Upper lobe of left lung (tissue), 6 donors: Measurements from ENCODE around the gene TMEM250. TPM values are rescaled to one million over a fixed set of nuclear protein-coding genes. Genes with fewer than 3 reads are reported as not detected.
A peak's percentile ranks its signal among the peaks of the same experiment; 100 is the strongest.

Experiments used
- ATAC-seq, 2 donors: fragments of 200-7000 bp; cut with Tn5 transposase; one replicate each; pipeline ENCODE4 v1.9.1; 2022; ENCODE audit warnings: mild to moderate bottlenecking in 2 of 2, moderate library complexity in 2 of 2; ENCODE audit not compliant: low FRiP score in 2 of 2
- DNase-seq, 2 donors: peaks; one replicate each; pipeline ENCODE4 v3.0.0-alpha.2; 2019 to 2020
- H3K27ac ChIP-seq, 4 donors: fragments of 200-600 bp; sonication (generic); one replicate each; pipeline ENCODE4 v1.5.1; 2016 to 2019
- H3K27me3 ChIP-seq, 4 donors: fragments of 200-600 bp; sonication (generic); one replicate each; pipeline ENCODE4 v1.5.1; 2017 to 2019
- H3K36me3 ChIP-seq, 4 donors: fragments of 200-600 bp; sonication (generic); one replicate each; pipeline ENCODE4 v1.5.1; 2016 to 2019
- H3K4me1 ChIP-seq, 4 donors: fragments of 200-600 bp; sonication (generic); one replicate each; pipeline ENCODE4 v1.5.1; 2018 to 2019
- H3K4me3 ChIP-seq, 4 donors: fragments of 200-600 bp; sonication (generic); one replicate each; pipeline ENCODE4 v1.5.1; 2017 to 2019; ENCODE audit warnings: mild to moderate bottlenecking in 2 of 4, moderate library complexity in 1 of 4
- H3K9me3 ChIP-seq, 4 donors: fragments of 200-600 bp; sonication (generic); one replicate each; pipeline ENCODE4 v1.5.1; 2018 to 2019
- EP300 ChIP-seq, 4 donors: sonication (generic); formaldehyde crosslinking; IDR thresholded peaks; one replicate each; pipeline ENCODE4 v1.5.1; 2017; ENCODE audit warnings: antibody characterized with exemption in 4 of 4, control low read depth in 2 of 4
- POLR2A ChIP-seq, 4 donors: fragments of 450-650 bp; IDR thresholded peaks; one replicate each; pipeline ENCODE4 v1.5.1; 2016 to 2017; ENCODE audit warnings: antibody characterized with exemption in 4 of 4, mild to moderate bottlenecking in 2 of 4
- POLR2AphosphoS5 ChIP-seq, 2 donors: sonication (generic); formaldehyde crosslinking; IDR thresholded peaks; one replicate each; pipeline ENCODE4 v1.5.1; 2017; ENCODE audit warnings: antibody characterized with exemption in 2 of 2
- WGBS, 2 donors: methylation state at CpG; one replicate each; pipeline ENCODE4 v1.1.5; 2017 to 2018; 5-methylcytosine and 5-hydroxymethylcytosine counted together
- total RNA-seq, 6 donors: library from RNA; depleted of rRNA in 4 of 6; stranded (reverse); fragments of >200 nt in 4 of 6; gene quantifications; one replicate each; pipeline versions ENCODE4 v1.1.0 to v1.2.1, GENCODE V29; 2016 to 2021
- TF ChIP-seq, protein P1 (sequence below), 6 experiments: fragments of 450-650 bp in 4 of 6; fragments of 200-600 bp in 2 of 6; sonication (generic) in 2 of 6; IDR thresholded peaks; one replicate each; pipeline ENCODE4 v1.5.1; 2016 to 2019; ENCODE audit warnings: antibody characterized with exemption in 6 of 6
- donor health status: DM: no; HTN: no; CAD: no; lungs with moderate emphysema.
- donor health status: DM: no; HTN: yes; CAD: no; lungs with severe emphysema.

Gene TMEM250
- total RNA-seq, 6 donors from 2014 or later = 37.6 to 49.6 (median 38.4) TPM

DNA sequence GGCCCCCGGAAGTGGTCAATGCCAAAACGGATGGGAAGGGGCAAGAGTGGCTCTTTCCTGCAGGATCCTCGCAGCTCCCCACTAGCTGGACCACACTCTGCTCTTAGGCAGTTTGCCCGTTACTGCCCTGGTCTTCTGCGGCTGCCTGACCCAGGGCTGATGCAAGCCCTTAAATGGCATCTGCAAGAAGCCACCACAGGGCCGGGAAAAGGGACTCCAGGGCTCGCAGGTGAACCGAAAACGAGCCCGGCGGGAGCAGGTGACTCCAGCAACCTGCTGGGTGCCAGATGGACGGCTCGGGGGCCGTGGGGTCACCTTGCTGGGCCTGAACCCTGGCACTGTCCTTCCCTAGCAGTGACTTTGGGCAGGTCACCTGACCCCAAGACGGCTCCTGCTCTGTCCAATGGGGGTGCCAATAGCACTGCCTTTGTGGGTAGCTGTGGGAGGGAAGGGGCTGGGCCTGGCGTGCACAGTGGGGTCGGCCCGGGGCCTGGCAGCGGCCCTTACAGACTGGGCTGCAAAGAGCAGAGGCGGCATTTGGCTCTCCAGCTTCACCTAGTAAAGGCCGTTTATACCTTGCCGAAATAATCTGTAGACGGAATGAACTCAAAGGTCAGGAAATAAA lies 1.3 kb downstream of the TMEM250 start:
- no peak for ATAC-seq
- H3K36me3 ChIP-seq = peaks cover 0 to 24% (median 19%) of the 10 kb centered on the region in 4 donors
- TF ChIP-seq, protein P1, sequence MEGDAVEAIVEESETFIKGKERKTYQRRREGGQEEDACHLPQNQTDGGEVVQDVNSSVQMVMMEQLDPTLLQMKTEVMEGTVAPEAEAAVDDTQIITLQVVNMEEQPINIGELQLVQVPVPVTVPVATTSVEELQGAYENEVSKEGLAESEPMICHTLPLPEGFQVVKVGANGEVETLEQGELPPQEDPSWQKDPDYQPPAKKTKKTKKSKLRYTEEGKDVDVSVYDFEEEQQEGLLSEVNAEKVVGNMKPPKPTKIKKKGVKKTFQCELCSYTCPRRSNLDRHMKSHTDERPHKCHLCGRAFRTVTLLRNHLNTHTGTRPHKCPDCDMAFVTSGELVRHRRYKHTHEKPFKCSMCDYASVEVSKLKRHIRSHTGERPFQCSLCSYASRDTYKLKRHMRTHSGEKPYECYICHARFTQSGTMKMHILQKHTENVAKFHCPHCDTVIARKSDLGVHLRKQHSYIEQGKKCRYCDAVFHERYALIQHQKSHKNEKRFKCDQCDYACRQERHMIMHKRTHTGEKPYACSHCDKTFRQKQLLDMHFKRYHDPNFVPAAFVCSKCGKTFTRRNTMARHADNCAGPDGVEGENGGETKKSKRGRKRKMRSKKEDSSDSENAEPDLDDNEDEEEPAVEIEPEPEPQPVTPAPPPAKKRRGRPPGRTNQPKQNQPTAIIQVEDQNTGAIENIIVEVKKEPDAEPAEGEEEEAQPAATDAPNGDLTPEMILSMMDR (IDR thresholded peaks at IDR 0.05) = no peak
- TF ChIP-seq POLR2A (IDR thresholded peaks at IDR 0.05) (no peak), EP300 (IDR thresholded peaks at IDR 0.05) (no peak), POLR2AphosphoS5 (IDR thresholded peaks at IDR 0.05) (no peak)
- no peaks in the 10 kb centered on the region for H3K27me3 ChIP-seq
- H3K9me3 ChIP-seq = no peaks in the 10 kb centered on the region
- peaks cover 16 to 31% (median 18%) of the 10 kb centered on the region in 4 donors for H3K4me1 ChIP-seq
- H3K27ac ChIP-seq = peak overlapping the region; percentile 87 to 96 (median 94)
- DNase-seq = peak in 1 of 2 donors; percentile 80
- peak overlapping the region; percentile 87 to 99 (median 97) for H3K4me3 ChIP-seq
- 35 to 50% methylated on average over 11 to 23 of the region's 23 CpGs for WGBS, 2 donors

DNA sequence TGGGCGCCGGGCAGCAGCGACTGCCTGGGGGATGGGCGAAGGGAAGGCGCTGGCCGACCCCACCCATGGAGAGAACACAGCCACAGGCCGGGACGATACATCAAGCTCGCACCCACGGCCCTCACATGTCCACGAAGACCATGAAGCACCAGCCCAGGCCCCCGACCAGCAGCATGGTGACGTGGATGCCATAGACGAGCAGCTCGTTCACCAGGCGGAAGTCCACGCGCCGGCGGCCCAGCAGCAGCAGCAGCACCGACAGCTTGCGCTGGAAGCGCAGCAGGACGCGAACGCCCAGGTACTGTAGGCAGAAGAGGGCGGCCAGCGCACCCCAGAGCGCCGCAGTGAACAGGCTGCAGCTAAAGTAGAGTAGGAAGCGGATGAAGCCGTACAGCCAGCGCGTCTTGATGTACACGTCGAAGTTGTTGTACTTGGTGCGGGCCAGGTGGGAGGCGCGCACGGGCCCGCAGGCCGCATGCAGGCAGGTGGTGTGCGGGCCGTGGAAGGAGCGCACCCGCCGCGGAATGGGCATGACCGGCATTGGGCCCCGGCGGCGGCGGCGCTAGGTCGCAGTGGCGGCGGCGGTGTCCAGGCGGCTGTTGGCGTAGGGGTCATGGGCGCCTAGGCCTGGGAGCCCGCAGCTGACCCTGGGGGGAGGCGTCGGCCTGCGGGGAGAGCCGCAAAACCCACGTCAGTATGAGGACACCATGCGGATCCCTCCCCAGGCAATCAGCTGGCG lies 2.1 kb downstream of the TMEM250 start:
- Histone ChIP-seq H3K27me3 (no peaks in the 10 kb centered on the region), H3K9me3 (no peaks in the 10 kb centered on the region), H3K4me3 (no peak overlapping the region), H3K36me3 (peaks cover 0 to 24% (median 19%) of the 10 kb centered on the region in 4 donors), H3K4me1 (peaks cover 16 to 31% (median 18%) of the 10 kb centered on the region in 4 donors), H3K27ac (peak overlapping the region in 3 of 4 donors; percentile 87 to 95 (median 92))
- TF ChIP-seq POLR2AphosphoS5 (IDR thresholded peaks at IDR 0.05) (no peak), POLR2A (IDR thresholded peaks at IDR 0.05) (no peak), EP300 (IDR thresholded peaks at IDR 0.05) (no peak)
- TF ChIP-seq, protein P1 (IDR thresholded peaks at IDR 0.05) = no peak
- ATAC-seq = no peak
- WGBS, 2 donors = 96 to 97% methylated on average over 57 to 69 of the region's 69 CpGs
- DNase-seq = peak in 1 of 2 donors; percentile 85

DNA sequence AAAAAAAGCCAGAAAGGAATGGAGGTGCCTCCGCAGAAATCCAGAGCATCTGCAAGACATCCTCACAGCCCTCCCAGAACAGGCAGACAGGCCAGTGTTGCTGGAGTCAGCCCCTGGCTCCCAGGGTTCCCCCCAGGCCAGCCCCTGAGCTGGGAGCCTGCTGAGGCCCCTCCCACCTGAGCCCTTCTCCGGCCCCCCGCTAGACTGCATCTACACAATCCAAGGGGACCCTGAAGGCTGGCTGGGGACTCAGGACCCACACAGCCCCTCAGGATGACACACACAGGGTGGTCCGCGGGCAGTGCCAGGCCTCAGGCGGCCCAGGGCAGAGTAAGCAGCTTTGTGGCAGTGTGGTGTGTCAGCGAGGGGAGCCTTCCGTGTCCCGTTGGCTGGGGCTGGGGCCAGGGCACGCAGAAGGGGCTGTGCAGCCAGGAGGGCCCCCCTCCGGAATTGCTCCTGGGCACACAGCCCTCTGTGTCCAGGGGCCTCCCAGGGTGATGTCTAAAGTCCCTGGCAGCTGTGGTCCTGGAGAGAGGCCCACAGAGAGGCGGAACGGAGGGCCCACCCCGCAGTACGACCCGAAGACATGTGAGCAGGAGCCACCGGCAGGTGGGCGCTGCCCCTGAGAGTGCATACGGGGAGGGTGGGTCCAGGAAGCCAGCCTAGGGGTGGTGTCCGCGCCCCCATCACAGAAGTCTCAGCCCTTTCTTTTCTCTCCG lies 2.9 kb downstream of the TMEM250 start:
- WGBS, 2 donors = 90 to 98% methylated on average over 15 to 22 of the region's 22 CpGs

DNA sequence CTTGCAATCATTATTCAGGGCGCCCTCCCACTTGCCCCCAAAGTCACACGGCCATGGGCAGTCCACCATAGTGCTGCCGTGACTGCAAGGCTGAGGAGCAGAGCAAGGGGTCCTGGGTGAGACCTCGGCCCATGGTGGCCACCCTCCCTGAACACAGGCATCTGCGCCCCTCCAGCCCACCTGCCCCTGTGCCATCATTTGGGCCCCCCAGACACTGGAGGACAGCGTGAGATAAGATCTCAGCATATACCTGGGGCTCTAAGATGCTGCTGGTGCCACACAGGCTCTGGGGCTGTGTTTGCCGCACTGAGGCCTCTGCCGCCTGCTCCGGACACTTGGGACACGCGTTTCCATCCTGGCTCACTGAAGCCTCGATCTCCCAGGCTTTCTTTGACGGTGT lies 3.5 kb downstream of the TMEM250 start:
- TF ChIP-seq POLR2A (IDR thresholded peaks at IDR 0.05) = no peak
- TF ChIP-seq EP300 (IDR thresholded peaks at IDR 0.05) = no peak
- TF ChIP-seq, protein P1 (IDR thresholded peaks at IDR 0.05) = no peak
- no peak for TF ChIP-seq POLR2AphosphoS5 (IDR thresholded peaks at IDR 0.05)
- H3K4me1 ChIP-seq = peaks cover 23 to 38% (median 26%) of the 10 kb centered on the region in 4 donors
- no peak overlapping the region for H3K27ac ChIP-seq
- H3K36me3 ChIP-seq = peaks cover 0 to 24% (median 19%) of the 10 kb centered on the region in 4 donors
- ATAC-seq (no peak), DNase-seq (peak in 1 of 2 donors; percentile 52)
- H3K9me3 ChIP-seq = no peaks in the 10 kb centered on the region
- 93 to 95% methylated on average over 12 to 13 of the region's 13 CpGs for WGBS, 2 donors
- H3K27me3 ChIP-seq = no peaks in the 10 kb centered on the region
- no peak overlapping the region for H3K4me3 ChIP-seq

More for the DNA sequence above, 2.9 kb downstream of the TMEM250 start:
- Histone ChIP-seq H3K9me3 (no peaks in the 10 kb centered on the region), H3K4me1 (peaks cover 17 to 35% (median 20%) of the 10 kb centered on the region in 4 donors), H3K27me3 (no peaks in the 10 kb centered on the region), H3K36me3 (peaks cover 0 to 24% (median 19%) of the 10 kb centered on the region in 4 donors), H3K27ac (no peak overlapping the region), H3K4me3 (no peak overlapping the region)
- ATAC-seq = no peak
- peak in 1 of 2 donors; percentile 64 for DNase-seq
- TF ChIP-seq POLR2A (IDR thresholded peaks at IDR 0.05) (no peak), EP300 (IDR thresholded peaks at IDR 0.05) (no peak), POLR2AphosphoS5 (IDR thresholded peaks at IDR 0.05) (no peak)

DNA sequence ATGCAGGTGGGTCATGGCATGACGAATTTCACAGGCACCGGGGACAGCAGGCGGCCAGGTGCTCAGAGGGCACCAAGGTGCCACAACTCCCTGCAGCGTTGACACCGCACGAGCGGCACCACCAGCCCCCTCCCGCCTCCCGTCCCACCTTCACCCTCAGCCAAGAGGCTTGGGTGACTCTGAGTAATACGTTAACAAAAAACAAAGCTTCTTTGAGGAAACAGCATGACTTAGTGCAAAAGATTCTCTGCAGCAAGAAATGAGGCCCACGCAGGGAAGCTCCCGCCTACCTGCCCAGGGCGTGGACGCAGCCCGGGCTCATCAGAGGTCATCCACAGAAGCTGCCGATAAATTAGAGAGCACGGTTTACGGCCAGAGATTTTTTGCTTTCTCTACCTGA lies 4.1 kb downstream of the TMEM250 start:
- 95 to 96% methylated on average over 18 of the region's 18 CpGs for whole genome bisulfite sequencing, 2 donors
- DNase-seq = peak in 1 of 2 donors; percentile 58
- peaks cover 23 to 38% (median 27%) of the 10 kb centered on the region in 4 donors for H3K4me1 ChIP-seq

More for the DNA sequence above, 4.1 kb downstream of the TMEM250 start:
- H3K9me3 ChIP-seq = no peaks in the 10 kb centered on the region
- no peak overlapping the region for H3K4me3 ChIP-seq
- no peaks in the 10 kb centered on the region for H3K27me3 ChIP-seq
- no peak for ATAC-seq
- peaks cover 0 to 24% (median 19%) of the 10 kb centered on the region in 4 donors for H3K36me3 ChIP-seq
- no peak overlapping the region for H3K27ac ChIP-seq
- no peak for TF ChIP-seq POLR2A (IDR thresholded peaks at IDR 0.05)
